Activated T-helper 2 cell treated with anti-CD3 and anti-CD28 coated beads, Interferon-gamma antibody, Interleukin-2, Interleukin-4, amounts not matched to agents 10 μg/mL and 5 μg/mL and 100 μg/mL, durations not matched to agents 14 hours and 24 hours and 36 hours (primary cell): ENCODE results near the gene LHX2. TPM values are rescaled to one million over a fixed set of nuclear protein-coding genes. Genes with fewer than 3 reads are reported as not detected.

Source experiments
- DNase-seq: peaks from one replicate; pipeline ENCODE4 v3.0.0; 2021; ENCODE audit warnings: low spot score
- H3K27ac Mint-ChIP-seq: one replicate; pipeline ENCODE4 v1.8.0; 2021; ENCODE audit warnings: mixed read lengths
- H3K27me3 Mint-ChIP-seq: one replicate; pipeline ENCODE4 v1.8.0; 2021; ENCODE audit warnings: low read depth, mixed read lengths
- H3K36me3 Mint-ChIP-seq: one replicate; pipeline ENCODE4 v1.8.0; 2021; ENCODE audit warnings: low read depth, mixed read lengths
- H3K4me1 Mint-ChIP-seq: one replicate; pipeline ENCODE4 v1.8.0; 2021; ENCODE audit warnings: low read depth, mixed read lengths
- H3K4me3 Mint-ChIP-seq: one replicate; pipeline ENCODE4 v1.8.0; 2021; ENCODE audit warnings: low read depth, mild to moderate bottlenecking, moderate library complexity, mixed read lengths
- H3K9me3 Mint-ChIP-seq: one replicate; pipeline ENCODE4 v1.8.0; 2021; ENCODE audit warnings: mixed read lengths
- intact Hi-C: fragments of 100-400 bp; cut with micrococcal nuclease; formaldehyde crosslinking; loops from one replicate; pipeline ENCODE4 v1.15.1; 2023
- total RNA-seq: library from RNA; stranded (reverse); gene quantifications from 2 replicates; pipeline ENCODE4 v1.2.3, GENCODE V29; 2022

The LHX2 gene
- total RNA-seq, 1 donor from 2014 or later: not detected

- Mint-ChIP-seq H3K27ac (no peak overlapping the region), H3K9me3 (no peaks in the 10 kb centered on the region), H3K27me3 (peaks cover 66% of the 10 kb centered on the region), H3K36me3 (no peaks in the 10 kb centered on the region), H3K4me3 (no peak overlapping the region), H3K4me1 (no peaks in the 10 kb centered on the region)
- intact Hi-C loops: no loop called here
- no peak for DNase-seq
Measured at GRCh38 chr9:124035001-124035650, 23.6 kb downstream of the LHX2 start.

GRCh38 chr9:124036578-124036977 lies 25.0 kb downstream of the LHX2 start:
- DNase-seq: no peak
- Mint-ChIP-seq H3K36me3 (no peaks in the 10 kb centered on the region), H3K4me3 (no peak overlapping the region), H3K4me1 (peaks cover 5% of the 10 kb centered on the region), H3K9me3 (no peaks in the 10 kb centered on the region), H3K27me3 (peaks cover 66% of the 10 kb centered on the region), H3K27ac (no peak overlapping the region)
- intact Hi-C loops: no loop called here

DNA sequence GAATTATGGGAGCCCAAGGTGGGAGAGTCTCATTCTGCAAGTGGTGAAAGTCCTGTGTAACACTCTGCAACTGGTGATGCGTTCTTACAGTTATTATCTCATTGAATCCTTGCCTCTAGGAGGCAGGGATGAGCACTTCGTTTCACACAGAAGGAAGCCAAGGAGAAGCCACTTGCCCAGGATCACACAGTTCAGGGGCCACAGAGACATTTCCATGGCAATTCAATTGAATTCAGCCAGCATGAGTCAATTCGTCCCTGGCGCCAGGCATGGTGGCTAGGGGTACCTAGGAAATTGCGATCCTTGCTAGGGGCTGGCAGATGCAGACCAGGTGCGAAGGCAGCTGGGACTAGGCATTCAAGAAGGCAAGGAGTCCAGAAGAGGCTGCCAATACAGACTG lies 26.2 kb downstream of the LHX2 start:
- no peaks in the 10 kb centered on the region for H3K9me3 Mint-ChIP-seq
- peaks cover 62% of the 10 kb centered on the region for H3K27me3 Mint-ChIP-seq
- H3K4me3 Mint-ChIP-seq: no peak overlapping the region

DNA sequence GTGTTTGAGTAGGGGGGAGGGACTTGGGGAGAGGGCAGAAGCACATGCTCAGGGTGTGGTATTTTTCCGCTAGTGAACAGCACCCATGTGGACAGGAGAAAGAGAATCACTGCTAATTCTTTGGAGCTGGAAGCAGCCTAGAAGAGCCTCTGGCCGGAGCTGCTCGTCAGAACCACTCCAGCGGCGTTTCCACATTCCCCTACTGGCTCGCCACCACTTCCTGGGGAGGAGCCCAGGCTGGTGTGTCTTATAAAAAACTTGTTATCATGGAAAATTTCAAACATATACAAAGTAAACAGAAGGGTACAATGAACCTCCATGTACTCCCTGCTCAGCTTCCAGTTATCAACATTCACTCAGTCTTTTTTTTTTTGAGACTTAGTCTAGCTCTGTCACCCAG lies 26.7 kb downstream of the LHX2 start:
- Mint-ChIP-seq H3K36me3 (no peaks in the 10 kb centered on the region), H3K27ac (no peak overlapping the region), H3K4me3 (no peak overlapping the region), H3K9me3 (no peaks in the 10 kb centered on the region), H3K4me1 (peaks cover 8% of the 10 kb centered on the region), H3K27me3 (peaks cover 61% of the 10 kb centered on the region)
- intact Hi-C loops: no loop called here
- no peak for DNase-seq

More for the DNA sequence above, 26.2 kb downstream of the LHX2 start:
- Mint-ChIP-seq H3K4me1 (peaks cover 8% of the 10 kb centered on the region), H3K36me3 (no peaks in the 10 kb centered on the region), H3K27ac (no peak overlapping the region)
- intact Hi-C loops: no loop called here
- DNase-seq: no peak

- DNase-seq: no peak
- peaks cover 59% of the 10 kb centered on the region for H3K27me3 Mint-ChIP-seq
- no peak overlapping the region for H3K4me3 Mint-ChIP-seq
- no peaks in the 10 kb centered on the region for H3K9me3 Mint-ChIP-seq
- no peaks in the 10 kb centered on the region for H3K36me3 Mint-ChIP-seq
- H3K27ac Mint-ChIP-seq: no peak overlapping the region
- intact Hi-C loops: no loop called here
- peaks cover 8% of the 10 kb centered on the region for H3K4me1 Mint-ChIP-seq
Measured at GRCh38 chr9:124038790-124039633, 27.4 kb downstream of the LHX2 start.

DNA sequence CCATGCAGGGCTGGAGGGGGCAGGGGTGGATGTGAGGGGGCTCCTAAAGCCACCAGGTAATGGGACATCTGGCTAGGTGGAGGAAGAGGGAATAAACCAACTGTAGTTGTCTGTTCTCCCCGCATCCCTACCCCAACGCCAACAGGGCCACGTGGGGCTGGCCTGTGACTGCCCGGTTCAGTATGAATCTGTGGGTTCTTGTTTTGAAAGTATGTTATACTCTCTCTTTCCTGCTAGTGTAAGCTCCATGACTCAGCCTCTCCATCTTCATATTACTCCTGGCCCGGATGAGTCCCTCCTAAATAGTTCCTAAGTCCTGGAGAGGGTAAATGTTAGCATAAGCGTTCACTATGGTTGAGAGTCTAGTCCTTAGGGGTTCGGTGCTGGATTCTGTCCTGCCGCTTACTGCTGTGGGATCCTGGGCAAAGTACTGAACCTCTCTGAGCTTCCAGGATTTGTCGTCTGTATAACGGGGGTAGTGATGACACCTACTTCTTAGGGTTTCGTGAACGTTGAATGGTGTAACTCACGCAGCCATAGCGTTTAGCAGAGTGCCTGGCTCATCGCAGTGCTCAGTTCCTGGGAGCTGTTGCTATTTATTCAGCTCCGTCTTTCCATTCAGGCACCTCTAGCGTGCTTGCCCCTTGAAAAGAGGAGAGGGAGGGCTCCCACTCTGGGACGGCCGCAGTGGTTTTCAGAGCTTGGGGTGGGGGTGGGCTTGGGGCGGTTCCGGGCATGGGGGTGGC lies 28.8 kb downstream of the LHX2 start:
- DNase-seq: no peak

GRCh38 chr9:124040935-124041816 lies 29.6 kb downstream of the LHX2 start:
- Mint-ChIP-seq H3K27me3 (peaks cover 63% of the 10 kb centered on the region), H3K27ac (no peak overlapping the region), H3K4me3 (no peak overlapping the region), H3K36me3 (no peaks in the 10 kb centered on the region), H3K9me3 (no peaks in the 10 kb centered on the region), H3K4me1 (peaks cover 8% of the 10 kb centered on the region)
- peak; percentile 26 for DNase-seq
- intact Hi-C loops: loop anchor here (2.0 kb wide), 1 partner anchor 496 kb away; no protein-coding TSS in a partner anchor

More for the DNA sequence above, 28.8 kb downstream of the LHX2 start:
- Mint-ChIP-seq H3K27ac (no peak overlapping the region), H3K36me3 (no peaks in the 10 kb centered on the region), H3K4me1 (peaks cover 8% of the 10 kb centered on the region), H3K9me3 (no peaks in the 10 kb centered on the region), H3K4me3 (no peak overlapping the region), H3K27me3 (peaks cover 64% of the 10 kb centered on the region)
- intact Hi-C loops: loop anchor here (2.0 kb wide), 1 partner anchor 496 kb away; no protein-coding TSS in a partner anchor

- Mint-ChIP-seq H3K36me3 (no peaks in the 10 kb centered on the region), H3K9me3 (no peaks in the 10 kb centered on the region), H3K4me3 (no peak overlapping the region), H3K27ac (no peak overlapping the region), H3K4me1 (peaks cover 8% of the 10 kb centered on the region), H3K27me3 (peaks cover 66% of the 10 kb centered on the region)
- no peak for DNase-seq
- intact Hi-C loops: loop anchor here (2.0 kb wide), 1 partner anchor 497 kb away; no protein-coding TSS in a partner anchor
Measured at GRCh38 chr9:124041817-124042116, 30.2 kb downstream of the LHX2 start.

DNA sequence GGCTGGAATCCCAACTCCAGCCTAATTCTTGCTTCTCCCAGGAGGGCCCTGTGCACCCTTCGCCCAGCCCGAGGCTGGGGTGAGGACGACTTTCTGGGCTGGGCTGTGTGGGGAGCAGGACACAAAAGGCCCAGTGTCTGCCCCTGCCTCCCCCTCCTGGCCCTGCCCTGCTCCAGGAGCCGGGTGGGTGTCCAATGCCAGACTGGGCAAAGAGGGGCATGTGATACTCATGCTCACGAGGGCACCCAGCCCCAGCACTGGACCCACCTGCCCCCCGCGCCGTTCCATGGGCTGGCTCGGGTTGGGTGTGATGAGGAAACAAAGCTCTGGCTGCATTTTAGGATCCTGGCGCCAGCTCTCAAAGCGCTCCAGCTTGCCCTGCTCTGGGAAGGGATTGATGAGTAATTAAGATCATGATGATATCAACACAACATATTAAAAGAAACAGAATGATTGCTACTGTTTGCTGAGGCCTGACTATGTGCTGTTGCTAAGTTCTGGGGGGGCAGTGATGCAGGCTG lies 30.7 kb downstream of the LHX2 start:
- peaks cover 70% of the 10 kb centered on the region for H3K27me3 Mint-ChIP-seq

DNA sequence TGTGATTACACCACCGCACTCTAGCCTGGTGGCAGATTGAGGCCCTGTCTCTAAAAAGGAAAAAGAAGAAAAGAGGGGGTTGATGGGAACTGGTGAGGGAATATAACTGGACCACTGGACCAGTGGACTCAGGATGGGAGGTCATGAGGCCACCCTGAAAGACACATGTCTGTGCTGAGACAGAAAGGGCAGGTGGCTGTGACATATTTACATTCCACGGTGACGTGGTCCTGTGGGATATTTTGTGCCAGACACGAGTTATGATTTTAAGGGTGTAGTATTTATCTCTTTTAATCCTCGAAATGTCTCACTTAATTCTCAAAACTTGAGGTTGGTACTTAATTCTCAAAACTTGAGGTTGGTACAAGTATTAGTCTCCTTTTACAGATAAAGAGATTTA lies 32.9 kb downstream of the LHX2 start:
- Mint-ChIP-seq H3K27ac (no peak overlapping the region), H3K9me3 (no peaks in the 10 kb centered on the region), H3K36me3 (no peaks in the 10 kb centered on the region), H3K4me3 (no peak overlapping the region), H3K4me1 (peaks cover 8% of the 10 kb centered on the region), H3K27me3 (peaks cover 65% of the 10 kb centered on the region)
- no peak for DNase-seq
- intact Hi-C loops: no loop called here

More for the DNA sequence above, 30.7 kb downstream of the LHX2 start:
- no peak for DNase-seq
- Mint-ChIP-seq H3K4me3 (no peak overlapping the region), H3K9me3 (no peaks in the 10 kb centered on the region), H3K4me1 (peaks cover 8% of the 10 kb centered on the region), H3K27ac (no peak overlapping the region), H3K36me3 (no peaks in the 10 kb centered on the region)
- intact Hi-C loops: no loop called here

- intact Hi-C loops: no loop called here
- no peak for DNase-seq
- Mint-ChIP-seq H3K9me3 (no peaks in the 10 kb centered on the region), H3K4me3 (no peak overlapping the region), H3K27me3 (peaks cover 60% of the 10 kb centered on the region), H3K36me3 (no peaks in the 10 kb centered on the region), H3K4me1 (peaks cover 7% of the 10 kb centered on the region), H3K27ac (no peak overlapping the region)
Measured at GRCh38 chr9:124045076-124045829, 33.7 kb downstream of the LHX2 start.
